NT2/D1 (cell line): ENCODE results near the gene ENO4.

Experiments
- SUZ12 ChIP-seq: IDR thresholded peaks from 2 replicates; pipeline ENCODE4 v1.6.1; 2011; ENCODE audit not compliant: insufficient read length, insufficient read depth; ENCODE audit errors: extremely low read depth
- YY1 ChIP-seq: IDR thresholded peaks from 2 replicates; pipeline ENCODE4 v1.6.1; 2011; ENCODE audit not compliant: insufficient read length, insufficient read depth
- ZNF274 ChIP-seq: IDR thresholded peaks from 2 replicates; pipeline ENCODE4 v1.6.1; 2011; ENCODE audit warnings: mild to moderate bottlenecking, low read depth, low read length

- TF ChIP-seq YY1 (no peak), ZNF274 (no peak), SUZ12 (no peak)
Observed at GRCh38 chr10:116926426-116926825, 77.1 kb downstream of the ENO4 start.
